Fibroblast of the aortic adventitia (primary cell): ENCODE data around the gene TMED4. TPM values are rescaled to one million over a fixed set of nuclear protein-coding genes. Genes with fewer than 3 reads are reported as not detected.

Source experiments
- DNase-seq: peaks from one replicate; pipeline ENCODE4 v3.0.0-alpha.2; 2010; ENCODE audit warnings: low read depth
- H3K4me3 ChIP-seq: 2 replicates; pipeline ENCODE4 v1.5.1; 2011; ENCODE audit warnings: low read depth, mild to moderate bottlenecking, control low read depth, low read length, moderate library complexity
- total RNA-seq: library from RNA; depleted of rRNA; stranded (reverse); fragments of >200 nt; gene quantifications from 2 replicates; pipeline ENCODE4 v1.2.3, GENCODE V29; 2012; ENCODE audit warnings: low replicate concordance
- TF ChIP-seq, protein P1 (sequence below): IDR thresholded peaks from 2 replicates; pipeline ENCODE4 v1.5.1; 2011; ENCODE audit warnings: mild to moderate bottlenecking, low read length, control low read depth, inconsistent platforms; ENCODE audit not compliant: insufficient read depth

TMED4 gene
- total RNA-seq, 1 donor = 78.5 TPM

DNA sequence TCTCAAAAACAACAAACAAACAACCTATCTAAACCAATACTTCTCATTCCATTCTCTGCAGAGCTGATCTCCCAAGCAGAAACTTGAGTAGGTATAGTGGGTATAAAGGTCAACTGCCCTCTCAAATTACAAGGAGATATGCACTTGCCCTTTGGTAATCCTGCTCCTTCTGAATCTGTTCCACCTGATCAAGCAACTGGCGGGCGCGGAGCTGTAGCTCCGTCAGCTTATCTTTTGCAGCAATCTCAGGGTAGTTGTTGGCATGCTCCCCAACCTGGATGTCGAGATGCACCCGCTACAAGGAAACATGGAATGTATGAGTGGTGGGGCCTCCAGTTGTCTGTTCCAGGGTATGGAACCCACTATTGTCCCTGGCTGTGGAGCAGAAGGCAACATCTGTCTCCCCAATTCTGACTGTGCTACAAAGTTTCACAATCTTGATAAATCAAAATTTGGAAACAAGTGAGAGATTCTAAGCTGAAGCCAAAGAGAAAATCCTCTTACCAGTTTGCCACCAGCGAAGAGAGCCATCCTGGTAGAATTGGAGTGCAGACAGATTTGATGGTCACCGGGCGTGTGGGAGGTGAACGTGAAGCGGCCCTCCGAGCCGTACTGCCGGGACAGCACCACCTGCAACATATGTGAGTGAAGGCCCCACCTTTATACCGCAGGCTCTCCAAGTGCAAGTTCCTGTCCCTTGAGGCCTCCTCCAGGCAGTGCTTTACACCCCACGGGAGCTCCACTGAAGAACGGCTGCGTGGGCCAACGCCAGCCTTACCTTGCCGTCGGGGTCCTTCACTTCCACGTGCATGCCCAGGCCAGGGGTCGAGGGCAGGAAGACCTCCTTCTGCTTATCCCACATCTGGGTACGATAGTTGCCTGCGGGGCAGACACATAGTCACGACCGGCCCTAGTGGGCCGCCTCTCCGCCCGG lies 819 bp downstream of the TMED4 start:
- TF ChIP-seq, protein P1, sequence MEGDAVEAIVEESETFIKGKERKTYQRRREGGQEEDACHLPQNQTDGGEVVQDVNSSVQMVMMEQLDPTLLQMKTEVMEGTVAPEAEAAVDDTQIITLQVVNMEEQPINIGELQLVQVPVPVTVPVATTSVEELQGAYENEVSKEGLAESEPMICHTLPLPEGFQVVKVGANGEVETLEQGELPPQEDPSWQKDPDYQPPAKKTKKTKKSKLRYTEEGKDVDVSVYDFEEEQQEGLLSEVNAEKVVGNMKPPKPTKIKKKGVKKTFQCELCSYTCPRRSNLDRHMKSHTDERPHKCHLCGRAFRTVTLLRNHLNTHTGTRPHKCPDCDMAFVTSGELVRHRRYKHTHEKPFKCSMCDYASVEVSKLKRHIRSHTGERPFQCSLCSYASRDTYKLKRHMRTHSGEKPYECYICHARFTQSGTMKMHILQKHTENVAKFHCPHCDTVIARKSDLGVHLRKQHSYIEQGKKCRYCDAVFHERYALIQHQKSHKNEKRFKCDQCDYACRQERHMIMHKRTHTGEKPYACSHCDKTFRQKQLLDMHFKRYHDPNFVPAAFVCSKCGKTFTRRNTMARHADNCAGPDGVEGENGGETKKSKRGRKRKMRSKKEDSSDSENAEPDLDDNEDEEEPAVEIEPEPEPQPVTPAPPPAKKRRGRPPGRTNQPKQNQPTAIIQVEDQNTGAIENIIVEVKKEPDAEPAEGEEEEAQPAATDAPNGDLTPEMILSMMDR = no peak
- DNase-seq = no peak
- peak overlapping the region; percentile 95 for H3K4me3 ChIP-seq

DNA sequence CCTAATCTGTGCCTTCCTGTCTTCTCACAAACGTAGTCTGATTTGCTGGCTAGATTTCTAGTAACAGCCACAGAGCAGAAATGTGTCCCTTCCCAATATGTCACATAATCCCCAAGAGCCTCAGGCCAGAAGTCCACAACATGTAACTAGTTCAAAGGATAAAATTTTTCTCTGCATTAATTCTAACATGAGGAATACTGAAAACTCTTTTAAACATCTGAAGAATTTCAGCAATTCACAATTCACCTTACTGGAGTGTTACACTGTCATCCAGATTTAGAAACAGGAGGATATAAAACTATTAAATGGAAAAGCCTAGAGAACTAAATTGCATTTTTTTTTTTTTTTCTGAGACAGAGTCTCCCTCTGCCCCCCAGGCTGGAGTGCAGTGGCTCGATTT lies 5.8 kb downstream of the TMED4 start:
- DNase-seq = no peak
- no peak overlapping the region for H3K4me3 ChIP-seq
- TF ChIP-seq, protein P1 = no peak

DNA sequence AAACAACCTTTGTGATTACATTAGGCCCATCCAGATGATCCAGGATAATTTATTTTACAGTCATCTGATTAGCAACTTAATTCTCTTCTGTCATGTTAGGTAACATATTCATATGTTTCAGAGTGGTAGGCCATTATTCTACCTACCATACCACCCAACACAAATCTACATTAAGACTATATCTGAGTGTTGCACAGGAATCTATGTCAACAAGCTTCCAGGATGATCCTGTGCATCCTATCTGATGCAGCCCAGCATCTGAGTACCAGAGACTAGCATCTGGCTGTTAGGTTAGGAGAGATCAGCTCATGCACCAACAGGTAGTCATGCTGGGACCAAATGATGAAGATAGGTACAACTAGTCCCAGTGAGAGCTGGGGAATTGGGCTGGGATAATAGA lies 7.0 kb downstream of the TMED4 start:
- TF ChIP-seq, protein P1 = no peak
- no peak for DNase-seq
- peak overlapping the region; percentile 99 for H3K4me3 ChIP-seq

DNA sequence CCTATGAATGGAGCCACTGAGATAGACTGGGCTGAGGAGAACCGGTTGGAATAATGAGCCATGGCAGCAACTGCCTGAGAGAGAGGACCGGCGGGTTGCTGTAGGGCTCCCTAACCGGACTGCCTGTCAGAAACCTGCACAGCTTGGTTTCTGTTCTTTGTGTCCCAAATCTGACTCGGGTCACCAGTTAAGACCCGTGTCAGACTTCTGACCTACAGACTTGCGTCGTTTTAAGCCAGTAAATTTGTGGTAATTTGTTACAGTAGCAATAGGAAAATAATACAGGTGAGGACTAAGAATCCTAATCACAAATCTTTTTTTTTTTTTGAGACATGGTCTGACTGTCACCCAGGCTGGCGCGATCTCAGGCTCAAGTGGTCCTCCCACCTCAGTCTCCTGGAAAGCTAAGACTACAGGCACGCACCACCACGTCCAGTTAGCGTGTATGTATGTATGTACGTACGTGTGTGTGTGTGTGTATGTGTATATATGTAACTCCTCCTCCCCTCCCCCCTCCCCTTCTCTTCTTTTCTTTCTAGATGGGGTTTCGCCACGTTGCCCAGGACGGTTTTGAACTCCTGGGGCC lies 7.7 kb downstream of the TMED4 start:
- DNase-seq = no peak

DNA sequence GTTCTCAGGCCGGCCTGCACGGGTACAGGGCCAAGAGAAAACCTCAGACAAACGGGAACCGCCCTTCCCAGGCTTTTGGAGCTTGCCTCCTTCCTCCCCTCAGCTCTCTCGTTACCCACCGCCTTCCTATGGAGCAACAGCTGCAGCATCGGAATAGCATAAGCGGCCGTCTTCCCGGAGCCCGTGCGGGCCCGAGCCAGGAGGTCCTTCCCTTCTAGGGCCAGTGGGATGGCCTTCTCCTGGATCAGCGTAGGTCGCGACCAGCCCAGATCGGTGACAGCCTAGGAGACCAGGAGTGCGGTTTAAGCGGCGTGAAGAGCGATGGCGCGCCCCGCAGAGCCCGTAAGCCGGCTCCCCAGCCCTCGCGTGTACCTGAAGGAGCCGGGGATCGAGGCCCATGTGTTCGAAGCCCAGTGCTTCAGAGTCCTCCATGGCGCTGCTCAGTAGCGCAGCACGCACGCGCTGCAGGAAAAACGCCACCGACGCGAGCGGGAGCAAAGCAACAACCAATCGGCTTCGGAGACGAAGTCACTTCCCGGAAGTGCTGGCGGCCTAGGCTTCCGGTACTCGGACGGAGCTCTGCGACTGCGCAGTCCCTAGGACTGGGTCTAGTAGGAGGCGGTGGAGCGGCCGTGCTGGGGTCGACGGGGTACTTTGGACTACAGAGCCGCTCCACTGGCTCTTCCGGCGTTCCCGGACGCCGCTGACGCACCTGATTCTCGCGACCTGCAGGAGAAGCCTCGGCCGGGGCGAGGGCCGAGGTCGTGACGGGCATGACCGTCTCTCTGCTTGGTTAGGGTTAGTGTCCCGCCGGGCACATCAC lies 8.4 kb downstream of the TMED4 start, which contains the start of gene DDX56:
Gene DDX56, minus strand, starts transcription at position 445 of the 823 bp plus-strand sequence. Its CDS starts 13 bp downstream, at position 432.
- peak within 1 kb of the TSS; percentile 99 for H3K4me3 ChIP-seq
- TF ChIP-seq, protein P1 = no peak
- peak; percentile 95 for DNase-seq

More for the DNA sequence above, 7.7 kb downstream of the TMED4 start:
- H3K4me3 ChIP-seq = peak overlapping the region; percentile 99
- TF ChIP-seq, protein P1 = no peak

DNA sequence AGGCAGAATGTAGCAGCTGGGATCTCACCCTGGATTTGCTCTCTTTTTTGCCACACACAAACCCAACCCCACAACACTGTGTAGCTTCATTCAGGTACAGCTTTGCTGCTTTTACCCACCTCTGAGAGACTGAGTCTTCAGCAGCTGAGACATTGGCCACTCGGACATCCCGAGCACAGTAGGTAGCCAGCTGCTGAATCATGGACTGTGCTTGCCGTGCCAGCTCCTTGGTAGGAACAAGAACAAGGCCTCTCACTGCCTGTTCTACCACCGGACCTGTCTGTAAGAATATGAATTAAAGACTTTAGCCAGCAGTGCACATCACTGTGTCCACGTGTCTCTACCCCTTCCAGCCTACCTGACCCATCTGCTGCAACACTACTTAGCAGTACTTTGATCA lies 9.3 kb downstream of the TMED4 start:
- TF ChIP-seq, protein P1 = no peak
- H3K4me3 ChIP-seq = peak overlapping the region; percentile 99
- DNase-seq = no peak
